HL-60 (cell line): Measurements from ENCODE around the gene PARVB.

Source experiments
- DNase-seq, 2 experiments: peaks; one replicate each; pipeline ENCODE4 v3.0.0-alpha.2; 2010 to 2020; ENCODE audit warnings: low read depth in 1 of 2, low spot score in 1 of 2
- H3K27ac ChIP-seq: fragments of 250-450 bp; sonication (Bioruptor Pico); replicated peaks from 2 replicates; pipeline ENCODE4 v1.5.1; 2020; ENCODE audit warnings: mild to moderate bottlenecking, moderate library complexity
- H3K27me3 ChIP-seq: fragments of 250-450 bp; sonication (Bioruptor Pico); 2 replicates; pipeline ENCODE4 v1.5.1; 2021; ENCODE audit warnings: mild to moderate bottlenecking, moderate library complexity; ENCODE audit not compliant: insufficient read depth, poor library complexity, severe bottlenecking
- H3K4me3 ChIP-seq: replicated peaks from 2 replicates; pipeline ENCODE4 v1.5.1; 2011; ENCODE audit warnings: mild to moderate bottlenecking, control low read depth, low read length; ENCODE audit not compliant: insufficient read depth
- GABPA ChIP-seq: IDR thresholded peaks from 2 replicates; pipeline ENCODE4 v1.6.1; 2012; ENCODE audit warnings: low read depth
- POLR2AphosphoS5 ChIP-seq: IDR thresholded peaks from 2 replicates; pipeline ENCODE4 v1.6.1; 2012; ENCODE audit warnings: low read depth
- SPI1 ChIP-seq: IDR thresholded peaks from 2 replicates; pipeline ENCODE4 v1.6.1; 2012; ENCODE audit warnings: low read depth, mild to moderate bottlenecking, borderline replicate concordance
- TF ChIP-seq, protein P1 (sequence below): IDR thresholded peaks from one replicate; pipeline ENCODE4 v1.5.1; 2011; ENCODE audit warnings: low read length, control low read depth, inconsistent platforms; ENCODE audit not compliant: insufficient read depth
- TF ChIP-seq, protein P2 (sequence below): IDR thresholded peaks from 2 replicates; pipeline ENCODE4 v1.6.1; 2012; ENCODE audit warnings: low read depth; ENCODE audit not compliant: insufficient replicate concordance

PARVB gene

DNA sequence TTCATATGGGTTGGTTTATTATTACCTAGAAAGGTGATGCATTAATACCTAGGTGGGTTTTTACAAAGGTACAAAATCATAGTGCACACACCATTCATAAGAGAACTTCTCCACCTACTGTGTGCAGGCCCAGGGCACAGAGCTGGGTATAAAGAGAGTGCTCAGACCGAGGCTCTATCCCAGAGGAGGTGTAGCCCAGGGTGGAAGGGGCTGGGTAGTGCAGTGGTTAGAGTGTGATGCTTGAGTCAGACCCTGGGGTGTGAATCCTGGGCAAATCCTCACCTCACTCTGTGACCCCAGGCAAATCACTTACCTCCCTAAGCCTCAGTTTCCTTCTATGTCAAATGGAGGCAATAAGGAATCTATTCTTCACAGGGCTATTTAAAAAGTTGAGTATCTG, 188.8 kb downstream of the PARVB start:
- TF ChIP-seq GABPA: no peak
- TF ChIP-seq SPI1: no peak
- TF ChIP-seq, protein P1, sequence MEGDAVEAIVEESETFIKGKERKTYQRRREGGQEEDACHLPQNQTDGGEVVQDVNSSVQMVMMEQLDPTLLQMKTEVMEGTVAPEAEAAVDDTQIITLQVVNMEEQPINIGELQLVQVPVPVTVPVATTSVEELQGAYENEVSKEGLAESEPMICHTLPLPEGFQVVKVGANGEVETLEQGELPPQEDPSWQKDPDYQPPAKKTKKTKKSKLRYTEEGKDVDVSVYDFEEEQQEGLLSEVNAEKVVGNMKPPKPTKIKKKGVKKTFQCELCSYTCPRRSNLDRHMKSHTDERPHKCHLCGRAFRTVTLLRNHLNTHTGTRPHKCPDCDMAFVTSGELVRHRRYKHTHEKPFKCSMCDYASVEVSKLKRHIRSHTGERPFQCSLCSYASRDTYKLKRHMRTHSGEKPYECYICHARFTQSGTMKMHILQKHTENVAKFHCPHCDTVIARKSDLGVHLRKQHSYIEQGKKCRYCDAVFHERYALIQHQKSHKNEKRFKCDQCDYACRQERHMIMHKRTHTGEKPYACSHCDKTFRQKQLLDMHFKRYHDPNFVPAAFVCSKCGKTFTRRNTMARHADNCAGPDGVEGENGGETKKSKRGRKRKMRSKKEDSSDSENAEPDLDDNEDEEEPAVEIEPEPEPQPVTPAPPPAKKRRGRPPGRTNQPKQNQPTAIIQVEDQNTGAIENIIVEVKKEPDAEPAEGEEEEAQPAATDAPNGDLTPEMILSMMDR: no peak
- no peak; the same call in 1 of the 2 replicates for TF ChIP-seq POLR2AphosphoS5
- TF ChIP-seq, protein P2, sequence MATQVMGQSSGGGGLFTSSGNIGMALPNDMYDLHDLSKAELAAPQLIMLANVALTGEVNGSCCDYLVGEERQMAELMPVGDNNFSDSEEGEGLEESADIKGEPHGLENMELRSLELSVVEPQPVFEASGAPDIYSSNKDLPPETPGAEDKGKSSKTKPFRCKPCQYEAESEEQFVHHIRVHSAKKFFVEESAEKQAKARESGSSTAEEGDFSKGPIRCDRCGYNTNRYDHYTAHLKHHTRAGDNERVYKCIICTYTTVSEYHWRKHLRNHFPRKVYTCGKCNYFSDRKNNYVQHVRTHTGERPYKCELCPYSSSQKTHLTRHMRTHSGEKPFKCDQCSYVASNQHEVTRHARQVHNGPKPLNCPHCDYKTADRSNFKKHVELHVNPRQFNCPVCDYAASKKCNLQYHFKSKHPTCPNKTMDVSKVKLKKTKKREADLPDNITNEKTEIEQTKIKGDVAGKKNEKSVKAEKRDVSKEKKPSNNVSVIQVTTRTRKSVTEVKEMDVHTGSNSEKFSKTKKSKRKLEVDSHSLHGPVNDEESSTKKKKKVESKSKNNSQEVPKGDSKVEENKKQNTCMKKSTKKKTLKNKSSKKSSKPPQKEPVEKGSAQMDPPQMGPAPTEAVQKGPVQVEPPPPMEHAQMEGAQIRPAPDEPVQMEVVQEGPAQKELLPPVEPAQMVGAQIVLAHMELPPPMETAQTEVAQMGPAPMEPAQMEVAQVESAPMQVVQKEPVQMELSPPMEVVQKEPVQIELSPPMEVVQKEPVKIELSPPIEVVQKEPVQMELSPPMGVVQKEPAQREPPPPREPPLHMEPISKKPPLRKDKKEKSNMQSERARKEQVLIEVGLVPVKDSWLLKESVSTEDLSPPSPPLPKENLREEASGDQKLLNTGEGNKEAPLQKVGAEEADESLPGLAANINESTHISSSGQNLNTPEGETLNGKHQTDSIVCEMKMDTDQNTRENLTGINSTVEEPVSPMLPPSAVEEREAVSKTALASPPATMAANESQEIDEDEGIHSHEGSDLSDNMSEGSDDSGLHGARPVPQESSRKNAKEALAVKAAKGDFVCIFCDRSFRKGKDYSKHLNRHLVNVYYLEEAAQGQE: no peak
- no peaks in the 10 kb centered on the region for H3K27me3 ChIP-seq

DNA sequence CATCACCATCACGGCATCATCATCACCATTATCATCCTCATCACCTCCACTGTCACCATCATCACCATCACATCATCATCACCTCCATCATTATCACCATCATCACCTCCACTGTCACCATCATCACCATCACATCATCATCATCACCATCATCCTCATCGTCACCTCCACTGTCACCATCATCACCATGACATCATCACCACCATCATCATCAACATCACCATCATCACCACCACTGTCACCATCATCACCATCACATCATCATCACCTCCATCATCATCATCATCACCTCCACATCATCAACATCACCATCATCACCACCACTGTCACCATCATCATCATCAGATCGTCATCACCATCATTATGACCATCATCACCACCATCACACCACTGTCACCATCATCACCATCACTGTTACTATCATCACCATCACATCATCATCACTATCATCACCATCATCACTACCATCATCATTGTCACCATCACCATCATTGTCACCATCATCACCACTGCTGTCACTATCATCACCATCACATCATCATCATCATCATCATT, 189.5 kb downstream of the PARVB start:
- no peak for DNase-seq
- Histone ChIP-seq H3K27me3 (no peaks in the 10 kb centered on the region), H3K27ac (no peak overlapping the region), H3K4me3 (no peak overlapping the region)
- TF ChIP-seq, protein P2: no peak
- TF ChIP-seq POLR2AphosphoS5: no peak
- TF ChIP-seq, protein P1: no peak

More for the DNA sequence above, 188.8 kb downstream of the PARVB start:
- Histone ChIP-seq H3K4me3 (no peak overlapping the region), H3K27ac (no peak overlapping the region)
- DNase-seq: no peak

DNA sequence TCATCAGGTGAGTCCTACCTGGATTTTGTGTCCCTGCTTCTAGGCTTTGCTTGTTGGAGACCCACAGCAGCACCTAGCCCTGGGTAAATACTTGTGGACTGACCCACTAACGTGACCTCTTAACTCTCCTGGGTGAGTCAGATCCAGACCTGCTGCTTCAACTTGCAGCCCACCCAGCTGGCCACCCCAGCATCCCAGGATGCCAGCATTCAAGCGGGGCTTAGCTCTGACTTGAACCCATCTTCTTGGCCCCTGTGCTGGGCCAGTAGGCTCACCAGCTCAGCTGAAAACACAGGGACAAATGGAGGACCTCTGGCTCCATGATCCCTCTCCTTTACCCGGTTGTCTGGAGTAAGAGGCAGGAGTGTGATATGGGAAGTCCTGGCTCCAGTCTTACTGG, 190.1 kb downstream of the PARVB start:
- TF ChIP-seq GABPA (no peak), POLR2AphosphoS5 (no peak)
- TF ChIP-seq, protein P2: no peak
- no peak overlapping the region for H3K27ac ChIP-seq
- no peak for DNase-seq
- H3K27me3 ChIP-seq: no peaks in the 10 kb centered on the region
- no peak overlapping the region for H3K4me3 ChIP-seq

DNA sequence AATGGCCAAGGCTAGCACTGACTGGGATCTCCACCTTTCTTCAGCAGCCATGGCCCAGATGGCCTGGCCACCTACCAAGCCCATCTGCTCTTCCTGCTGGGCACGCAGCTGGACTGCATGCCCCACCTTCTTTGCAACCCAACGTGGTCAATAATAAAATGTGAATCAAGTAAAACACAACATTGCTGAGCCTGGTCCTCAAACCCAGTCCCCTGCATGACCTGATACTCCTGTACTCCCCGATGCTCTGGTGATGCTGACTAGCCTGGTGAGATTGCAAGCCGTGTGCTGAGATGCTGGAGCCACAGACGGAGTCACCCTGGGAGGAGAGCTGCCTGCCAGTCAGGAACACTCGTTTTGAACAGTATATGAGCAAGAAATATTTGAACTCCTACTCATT, 190.7 kb downstream of the PARVB start:
- TF ChIP-seq, protein P1: no peak
- no peak for TF ChIP-seq GABPA
- TF ChIP-seq SPI1: no peak
- no peak for TF ChIP-seq POLR2AphosphoS5
- TF ChIP-seq, protein P2: no peak
- Histone ChIP-seq H3K27ac (no peak overlapping the region), H3K27me3 (no peaks in the 10 kb centered on the region), H3K4me3 (no peak overlapping the region)
- DNase-seq: no peak
